Stomach smooth muscle (tissue), 2 donors: ENCODE data around the gene SMIM8.

ENCODE experiments used
- H3K27ac ChIP-seq: one replicate; pipeline ENCODE4 v1.7.0; 2013; ENCODE audit warnings: mild to moderate bottlenecking, low read length, inconsistent platforms
- H3K27me3 ChIP-seq, 2 donors: one replicate each; pipeline ENCODE4 v1.7.0; 2013; ENCODE audit warnings: low read length in 2 of 2; ENCODE audit not compliant: insufficient read depth in 2 of 2, control insufficient read depth in 1 of 2
- H3K36me3 ChIP-seq, 2 donors: one replicate each; pipeline ENCODE4 v1.7.0; 2013; ENCODE audit warnings: low read length in 2 of 2; ENCODE audit not compliant: control insufficient read depth in 2 of 2, insufficient read depth in 2 of 2
- H3K4me1 ChIP-seq: one replicate; pipeline ENCODE4 v1.7.0; 2013; ENCODE audit warnings: low read length; ENCODE audit not compliant: control insufficient read depth, insufficient read depth
- H3K4me3 ChIP-seq, 2 donors: one replicate each; pipeline ENCODE4 v1.7.0; 2013; ENCODE audit warnings: low read length in 2 of 2
- H3K9ac ChIP-seq, 2 donors: one replicate each; pipeline ENCODE4 v1.7.0; 2013; ENCODE audit warnings: low read length in 2 of 2, mild to moderate bottlenecking in 1 of 2
- H3K9me3 ChIP-seq, 2 donors: one replicate each; pipeline ENCODE4 v1.7.0; 2013; ENCODE audit warnings: low read length in 2 of 2; ENCODE audit not compliant: control insufficient read depth in 2 of 2
- donor health status: healthy.
- donor health status: Pancreatic carcinoma.

Gene SMIM8

GRCh38 chr6:87322304-87323212 lies at the start of gene SMIM8:
TSS of gene SMIM8 (plus strand) at chr6:87322588. CDS start at chr6:87337032, 14,444 bp downstream.
- peak within 1 kb of the TSS; percentile 31 for H3K27ac ChIP-seq
- no peaks in the 10 kb centered on the region for H3K36me3 ChIP-seq
- peak within 1 kb of the TSS; percentile 98 to 99 for H3K4me3 ChIP-seq
- H3K9ac ChIP-seq: peak within 1 kb of the TSS; percentile 93 to 94
- no peaks in the 10 kb centered on the region for H3K27me3 ChIP-seq
- H3K4me1 ChIP-seq: peaks cover 6% of the 10 kb centered on the region
- no peaks in the 10 kb centered on the region for H3K9me3 ChIP-seq

GRCh38 chr6:87274660-87275274 lies 47.6 kb upstream of the SMIM8 start:
- Histone ChIP-seq H3K4me3 (no peak overlapping the region), H3K27me3 (no peaks in the 10 kb centered on the region), H3K36me3 (no peaks in the 10 kb centered on the region), H3K4me1 (no peaks in the 10 kb centered on the region), H3K9ac (no peak overlapping the region), H3K27ac (no peak overlapping the region), H3K9me3 (no peaks in the 10 kb centered on the region)

GRCh38 chr6:87276624-87277023 lies 45.8 kb upstream of the SMIM8 start:
- Histone ChIP-seq H3K4me3 (no peak overlapping the region), H3K27ac (no peak overlapping the region), H3K9ac (no peak overlapping the region), H3K36me3 (no peaks in the 10 kb centered on the region), H3K9me3 (no peaks in the 10 kb centered on the region), H3K4me1 (no peaks in the 10 kb centered on the region), H3K27me3 (no peaks in the 10 kb centered on the region)

GRCh38 chr6:87277123-87277522 lies 45.3 kb upstream of the SMIM8 start:
- Histone ChIP-seq H3K4me1 (no peaks in the 10 kb centered on the region), H3K9ac (no peak overlapping the region), H3K27me3 (no peaks in the 10 kb centered on the region), H3K4me3 (no peak overlapping the region), H3K36me3 (no peaks in the 10 kb centered on the region), H3K27ac (no peak overlapping the region), H3K9me3 (no peaks in the 10 kb centered on the region)

GRCh38 chr6:87279196-87279595 lies 43.2 kb upstream of the SMIM8 start:
- H3K4me1 ChIP-seq: no peaks in the 10 kb centered on the region
- H3K4me3 ChIP-seq: no peak overlapping the region
- no peaks in the 10 kb centered on the region for H3K27me3 ChIP-seq
- no peaks in the 10 kb centered on the region for H3K9me3 ChIP-seq
- H3K9ac ChIP-seq: no peak overlapping the region
- no peak overlapping the region for H3K27ac ChIP-seq
- H3K36me3 ChIP-seq: no peaks in the 10 kb centered on the region

- Histone ChIP-seq H3K9me3 (no peaks in the 10 kb centered on the region), H3K36me3 (no peaks in the 10 kb centered on the region), H3K9ac (no peak overlapping the region), H3K4me3 (no peak overlapping the region), H3K27ac (no peak overlapping the region), H3K27me3 (no peaks in the 10 kb centered on the region), H3K4me1 (no peaks in the 10 kb centered on the region)
These were observed 41.0 kb upstream of the SMIM8 start for GRCh38 chr6:87281426-87281825.

GRCh38 chr6:87282743-87283142 lies 39.6 kb upstream of the SMIM8 start:
- Histone ChIP-seq H3K9ac (no peak overlapping the region), H3K9me3 (no peaks in the 10 kb centered on the region), H3K4me3 (no peak overlapping the region), H3K27ac (no peak overlapping the region), H3K36me3 (no peaks in the 10 kb centered on the region), H3K27me3 (no peaks in the 10 kb centered on the region), H3K4me1 (no peaks in the 10 kb centered on the region)

- Histone ChIP-seq H3K4me3 (no peak overlapping the region), H3K27me3 (no peaks in the 10 kb centered on the region), H3K9me3 (no peaks in the 10 kb centered on the region), H3K27ac (no peak overlapping the region), H3K4me1 (no peaks in the 10 kb centered on the region), H3K9ac (no peak overlapping the region), H3K36me3 (no peaks in the 10 kb centered on the region)
These were observed 38.9 kb upstream of the SMIM8 start for GRCh38 chr6:87283461-87283860.

- no peaks in the 10 kb centered on the region for H3K9me3 ChIP-seq
- no peak overlapping the region for H3K4me3 ChIP-seq
- no peak overlapping the region for H3K27ac ChIP-seq
- no peaks in the 10 kb centered on the region for H3K27me3 ChIP-seq
- H3K36me3 ChIP-seq: no peaks in the 10 kb centered on the region
- no peaks in the 10 kb centered on the region for H3K4me1 ChIP-seq
- H3K9ac ChIP-seq: no peak overlapping the region
These were observed 35.1 kb upstream of the SMIM8 start for GRCh38 chr6:87287251-87287650.

- Histone ChIP-seq H3K27me3 (no peaks in the 10 kb centered on the region), H3K9me3 (no peaks in the 10 kb centered on the region), H3K4me1 (no peaks in the 10 kb centered on the region), H3K9ac (no peak overlapping the region), H3K27ac (no peak overlapping the region), H3K4me3 (no peak overlapping the region), H3K36me3 (no peaks in the 10 kb centered on the region)
These were observed 32.8 kb upstream of the SMIM8 start for GRCh38 chr6:87289571-87289970.

- Histone ChIP-seq H3K9ac (no peak overlapping the region), H3K4me1 (no peaks in the 10 kb centered on the region), H3K36me3 (no peaks in the 10 kb centered on the region), H3K27me3 (no peaks in the 10 kb centered on the region), H3K4me3 (no peak overlapping the region), H3K9me3 (no peaks in the 10 kb centered on the region), H3K27ac (no peak overlapping the region)
These were observed 30.5 kb upstream of the SMIM8 start for GRCh38 chr6:87291883-87292282.
